ENCODE measurements around the gene SYTL3. TPM values are rescaled to one million over a fixed set of nuclear protein-coding genes. Genes with fewer than 3 reads are reported as not detected.
"Not testable (repeated sequence)": the region's sequence is repeated elsewhere in the genome, so short reads cannot be mapped to it uniquely, and the experiment has no call there.

SYTL3 gene
- total RNA-seq (2014; rRNA removed; shearing (Covaris generic)), result 14.7 and 17.5 TPM in 2 replicates

GRCh38 chr6:158649289-158650143, at the start of gene SYTL3:
SYTL3 (plus strand) TSS chr6:158650054; CDS start chr6:158663269, 13,215 bp downstream.
- H3K27ac ChIP-seq, result peak within 1 kb of the TSS; percentile 95
- H3K27me3 ChIP-seq (replicated peaks), result no peaks in the 10 kb centered on the region
- H3K4me1 ChIP-seq (replicated peaks), result peaks cover 70% of the 10 kb centered on the region
- peaks cover 4% of the 10 kb centered on the region for H3K36me3 ChIP-seq
- peak; percentile 93 to 94 for DNase-seq (ENCODE audit: low read depth in 1 of 2, low spot score in 2 of 2)
- peak within 1 kb of the TSS; percentile 17 for H3K4me3 ChIP-seq
- no peaks in the 10 kb centered on the region for H3K9me3 ChIP-seq (replicated peaks)

GRCh38 chr6:158603261-158604047, 46.4 kb upstream of the SYTL3 start:
- H3K27me3 ChIP-seq (replicated peaks), result no peaks in the 10 kb centered on the region
- DNase-seq (ENCODE audit: low read depth in 1 of 2, low spot score in 2 of 2), result no peak
- no peaks in the 10 kb centered on the region for H3K9me3 ChIP-seq (replicated peaks)
- H3K4me3 ChIP-seq, result no peak overlapping the region
- no peaks in the 10 kb centered on the region for H3K4me1 ChIP-seq (replicated peaks)
- peaks cover 46% of the 10 kb centered on the region for H3K36me3 ChIP-seq
- H3K27ac ChIP-seq, result no peak overlapping the region

GRCh38 chr6:158604048-158604406, 45.8 kb upstream of the SYTL3 start:
- Histone ChIP-seq H3K27ac (no peak overlapping the region), H3K36me3 (peaks cover 51% of the 10 kb centered on the region), H3K9me3 (replicated peaks) (no peaks in the 10 kb centered on the region), H3K4me3 (no peak overlapping the region), H3K27me3 (replicated peaks) (no peaks in the 10 kb centered on the region), H3K4me1 (replicated peaks) (no peaks in the 10 kb centered on the region)
- no peak for DNase-seq (ENCODE audit: low read depth in 1 of 2, low spot score in 2 of 2)

- no peaks in the 10 kb centered on the region for H3K27me3 ChIP-seq (replicated peaks)
- H3K4me3 ChIP-seq, result no peak overlapping the region
- peaks cover 54% of the 10 kb centered on the region for H3K36me3 ChIP-seq
- DNase-seq (ENCODE audit: low read depth in 1 of 2, low spot score in 2 of 2), result peak; percentile 43 to 71
- H3K27ac ChIP-seq, result no peak overlapping the region
- H3K4me1 ChIP-seq (replicated peaks), result no peaks in the 10 kb centered on the region
- no peaks in the 10 kb centered on the region for H3K9me3 ChIP-seq (replicated peaks)
These were observed 44.5 kb upstream of the SYTL3 start for GRCh38 chr6:158605266-158605878.

- H3K4me3 ChIP-seq; H3K4me1 ChIP-seq (replicated peaks); DNase-seq (ENCODE audit: low read depth in 1 of 2, low spot score in 2 of 2); H3K9me3 ChIP-seq (replicated peaks); H3K27me3 ChIP-seq (replicated peaks); H3K27ac ChIP-seq: not testable (repeated sequence)
- H3K36me3 ChIP-seq, result peaks cover 54% of the 10 kb centered on the region
These were observed 43.8 kb upstream of the SYTL3 start for GRCh38 chr6:158606011-158606410.

GRCh38 chr6:158606935-158607334, 42.9 kb upstream of the SYTL3 start:
- no peaks in the 10 kb centered on the region for H3K27me3 ChIP-seq (replicated peaks)
- H3K36me3 ChIP-seq, result peaks cover 58% of the 10 kb centered on the region
- H3K4me1 ChIP-seq (replicated peaks), result no peaks in the 10 kb centered on the region

GRCh38 chr6:158607411-158608170, 42.3 kb upstream of the SYTL3 start:
- Histone ChIP-seq H3K27ac (no peak overlapping the region), H3K4me1 (replicated peaks) (no peaks in the 10 kb centered on the region), H3K4me3 (no peak overlapping the region), H3K9me3 (replicated peaks) (no peaks in the 10 kb centered on the region), H3K36me3 (peaks cover 60% of the 10 kb centered on the region), H3K27me3 (replicated peaks) (no peaks in the 10 kb centered on the region)
- no peak for DNase-seq (ENCODE audit: low read depth in 1 of 2, low spot score in 2 of 2)

More at GRCh38 chr6:158606935-158607334, 42.9 kb upstream of the SYTL3 start:
- peak in 1 of 2 experiments; percentile 14 for DNase-seq (ENCODE audit: low read depth in 1 of 2, low spot score in 2 of 2)
- Histone ChIP-seq H3K4me3 (no peak overlapping the region), H3K27ac (no peak overlapping the region), H3K9me3 (replicated peaks) (no peaks in the 10 kb centered on the region)

- peaks cover 62% of the 10 kb centered on the region for H3K36me3 ChIP-seq
These were observed 41.6 kb upstream of the SYTL3 start for GRCh38 chr6:158608221-158608620.

GRCh38 chr6:158609455-158610155, 40.2 kb upstream of the SYTL3 start:
- DNase-seq (ENCODE audit: low read depth in 1 of 2, low spot score in 2 of 2), result no peak
- no peak overlapping the region for H3K4me3 ChIP-seq
- H3K9me3 ChIP-seq (replicated peaks), result no peaks in the 10 kb centered on the region
- H3K4me1 ChIP-seq (replicated peaks), result no peaks in the 10 kb centered on the region
- no peaks in the 10 kb centered on the region for H3K27me3 ChIP-seq (replicated peaks)
- no peak overlapping the region for H3K27ac ChIP-seq
- peaks cover 63% of the 10 kb centered on the region for H3K36me3 ChIP-seq

More at GRCh38 chr6:158608221-158608620, 41.6 kb upstream of the SYTL3 start:
- no peak overlapping the region for H3K4me3 ChIP-seq
- DNase-seq (ENCODE audit: low read depth in 1 of 2, low spot score in 2 of 2), result no peak
- H3K4me1 ChIP-seq (replicated peaks), result no peaks in the 10 kb centered on the region
- H3K27me3 ChIP-seq (replicated peaks), result no peaks in the 10 kb centered on the region
- no peaks in the 10 kb centered on the region for H3K9me3 ChIP-seq (replicated peaks)
- no peak overlapping the region for H3K27ac ChIP-seq

- DNase-seq (ENCODE audit: low read depth in 1 of 2, low spot score in 2 of 2), result peak in 1 of 2 experiments; percentile 20
- Histone ChIP-seq H3K27me3 (replicated peaks) (no peaks in the 10 kb centered on the region), H3K36me3 (peaks cover 69% of the 10 kb centered on the region), H3K27ac (no peak overlapping the region), H3K9me3 (replicated peaks) (no peaks in the 10 kb centered on the region), H3K4me1 (replicated peaks) (no peaks in the 10 kb centered on the region), H3K4me3 (no peak overlapping the region)
These were observed 39.4 kb upstream of the SYTL3 start for GRCh38 chr6:158610319-158610968.

- H3K4me1 ChIP-seq (replicated peaks), result no peaks in the 10 kb centered on the region
- H3K4me3 ChIP-seq, result no peak overlapping the region
- H3K27me3 ChIP-seq (replicated peaks), result no peaks in the 10 kb centered on the region
- H3K9me3 ChIP-seq (replicated peaks), result no peaks in the 10 kb centered on the region
- no peak overlapping the region for H3K27ac ChIP-seq
- no peak for DNase-seq (ENCODE audit: low read depth in 1 of 2, low spot score in 2 of 2)
- H3K36me3 ChIP-seq, result peaks cover 67% of the 10 kb centered on the region
These were observed 38.8 kb upstream of the SYTL3 start for GRCh38 chr6:158611039-158611438.

GRCh38 chr6:158611541-158612370, 38.1 kb upstream of the SYTL3 start:
- H3K4me3 ChIP-seq, result no peak overlapping the region
- peaks cover 64% of the 10 kb centered on the region for H3K36me3 ChIP-seq
- peak in 1 of 2 experiments; percentile 16 for DNase-seq (ENCODE audit: low read depth in 1 of 2, low spot score in 2 of 2)
- no peak overlapping the region for H3K27ac ChIP-seq
- no peaks in the 10 kb centered on the region for H3K27me3 ChIP-seq (replicated peaks)
- no peaks in the 10 kb centered on the region for H3K9me3 ChIP-seq (replicated peaks)
- H3K4me1 ChIP-seq (replicated peaks), result no peaks in the 10 kb centered on the region

Data from SJSA1 (cell line).